Uterus (tissue), 2 donors: ENCODE data around the gene NELL1.

Source experiments
- CTCF ChIP-seq, 4 experiments: fragments of 200-600 bp in 2 of 4; fragments of 450-650 bp in 2 of 4; sonication (generic) in 2 of 4; IDR thresholded peaks; one replicate each; pipeline ENCODE4 v1.5.1; 2016 to 2019; ENCODE audit warnings: antibody characterized with exemption in 4 of 4, mild to moderate bottlenecking in 2 of 4, moderate library complexity in 1 of 4
- POLR2A ChIP-seq, 2 donors: fragments of 450-650 bp; IDR thresholded peaks; one replicate each; pipeline ENCODE4 v1.6.1; 2016; ENCODE audit warnings: antibody characterized with exemption in 2 of 2, mild to moderate bottlenecking in 1 of 2, moderate library complexity in 1 of 2

DNA sequence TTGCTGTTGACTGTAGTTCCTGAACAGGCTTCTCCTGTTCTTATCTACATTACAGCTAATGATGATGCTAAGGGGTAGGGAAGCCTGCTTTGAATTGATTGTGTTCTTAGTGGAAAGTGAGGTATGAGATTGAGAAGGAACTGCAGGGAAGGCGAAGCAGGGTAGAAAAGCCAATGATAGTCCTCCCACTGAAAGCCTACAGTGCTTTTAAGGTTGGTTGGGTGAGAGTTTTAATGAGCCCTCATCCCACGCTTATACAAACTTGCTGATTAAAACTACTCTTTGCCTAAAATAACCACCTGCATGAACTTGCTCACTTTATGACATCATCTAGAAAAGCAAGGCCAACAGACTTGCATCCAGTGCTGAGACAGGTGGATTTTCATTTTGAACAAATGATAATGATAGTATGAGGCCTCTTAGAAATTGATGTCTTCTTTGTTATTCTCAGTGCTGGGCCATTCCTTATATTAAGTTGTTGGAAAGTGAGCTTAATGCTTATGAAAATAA lies 891.1 kb downstream of the NELL1 start:
- TF ChIP-seq CTCF (IDR thresholded peaks at IDR 0.05) (no peak), POLR2A (IDR thresholded peaks at IDR 0.05) (no peak)
